Myocyte (in vitro differentiated cells): ENCODE data around the gene TRMT6. TPM values are rescaled to one million over a fixed set of nuclear protein-coding genes. Genes with fewer than 3 reads are reported as not detected.

Experiments
- DNase-seq: peaks from one replicate; pipeline ENCODE4 v3.0.0-alpha.2; 2012; ENCODE audit warnings: low read depth
- total RNA-seq: library from RNA; depleted of rRNA; stranded (reverse); fragments of >200 nt; gene quantifications from 2 replicates; pipeline ENCODE4 v1.2.3, GENCODE V29; 2014

Gene TRMT6
- total RNA-seq, 1 donor from 2014 or later: 12.5 TPM

DNA sequence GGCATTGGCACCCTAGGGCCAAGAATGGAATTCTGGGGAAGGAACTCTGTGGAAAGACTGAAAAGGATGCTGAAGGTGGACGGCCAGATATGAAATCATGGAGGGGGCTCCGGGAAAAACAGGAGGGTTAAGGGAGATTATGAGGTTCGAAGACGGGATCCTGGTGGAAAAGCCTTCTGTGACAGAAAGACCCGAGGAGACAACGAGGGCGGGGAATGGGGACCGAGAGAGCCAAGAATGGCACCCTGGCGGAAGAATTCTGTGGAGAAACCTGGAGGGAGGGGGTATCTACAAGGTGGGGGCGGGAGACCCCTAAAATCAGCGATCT, 426 bp downstream of the TRMT6 start:
- DNase-seq: no peak

DNA sequence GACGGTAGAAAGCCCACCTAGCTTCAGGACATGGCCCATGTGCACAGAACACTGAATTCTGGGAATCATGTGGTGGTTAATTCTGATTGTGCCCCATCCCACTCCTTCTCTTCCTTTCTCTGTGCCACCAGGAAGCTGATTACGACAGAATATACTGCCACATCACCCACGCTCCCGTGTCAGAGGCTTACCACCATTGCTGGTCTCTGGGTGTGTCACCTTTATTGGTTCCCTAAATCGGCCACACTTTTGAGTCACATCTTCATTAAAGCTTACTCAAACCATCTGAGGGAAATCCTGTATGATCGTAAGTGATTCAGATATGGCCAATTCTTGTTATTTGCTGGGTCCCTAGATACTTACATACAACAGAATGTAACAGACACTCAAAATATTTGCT, 3.1 kb downstream of the TRMT6 start:
- DNase-seq: no peak

DNA sequence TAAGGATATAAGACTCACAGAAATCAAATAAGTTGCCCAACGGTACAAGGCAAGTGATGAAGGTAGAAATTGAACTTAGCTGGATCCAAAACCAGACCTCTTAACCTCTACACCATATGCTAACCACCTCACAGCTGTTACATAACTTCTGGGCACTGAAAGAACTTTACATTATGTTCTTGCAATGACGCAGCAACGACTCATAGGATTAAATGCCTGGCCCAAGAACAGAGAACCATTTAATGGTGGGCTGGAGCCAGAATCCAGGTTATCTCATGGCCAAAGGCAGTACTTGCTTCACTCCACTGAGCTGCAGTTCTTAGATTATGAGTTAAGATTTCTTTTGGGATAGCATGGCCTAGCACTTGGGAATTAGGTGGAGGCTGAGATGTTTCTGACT, 4.4 kb downstream of the TRMT6 start:
- no peak for DNase-seq

DNA sequence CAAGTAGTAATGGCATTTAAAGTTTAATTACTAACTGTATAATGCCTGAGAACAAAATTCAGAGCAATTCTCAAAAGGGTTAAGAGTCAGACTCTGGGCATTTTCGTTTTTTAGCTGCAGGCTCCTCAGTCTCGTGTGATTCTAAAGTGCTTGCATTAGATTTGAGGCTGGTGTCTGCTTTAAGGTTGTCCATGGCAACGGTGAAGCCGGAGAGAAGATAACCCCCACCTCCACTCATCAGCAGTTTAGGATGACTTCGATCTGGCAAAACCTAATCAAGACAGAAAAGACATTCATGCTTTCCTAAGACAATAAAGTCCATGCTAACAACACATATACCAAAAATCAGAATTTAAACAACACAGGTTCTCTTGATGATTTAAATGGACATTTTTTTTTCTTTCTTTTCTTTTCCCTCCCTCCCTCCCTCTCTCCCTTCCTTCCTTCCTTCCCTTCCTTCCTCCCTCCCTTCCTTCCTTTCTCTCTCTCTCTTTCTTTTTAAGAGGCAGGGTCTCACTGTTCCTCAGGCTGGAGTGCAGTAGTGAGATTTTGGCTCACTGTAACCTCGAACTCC, 11.8 kb downstream of the TRMT6 start:
- DNase-seq: no peak

DNA sequence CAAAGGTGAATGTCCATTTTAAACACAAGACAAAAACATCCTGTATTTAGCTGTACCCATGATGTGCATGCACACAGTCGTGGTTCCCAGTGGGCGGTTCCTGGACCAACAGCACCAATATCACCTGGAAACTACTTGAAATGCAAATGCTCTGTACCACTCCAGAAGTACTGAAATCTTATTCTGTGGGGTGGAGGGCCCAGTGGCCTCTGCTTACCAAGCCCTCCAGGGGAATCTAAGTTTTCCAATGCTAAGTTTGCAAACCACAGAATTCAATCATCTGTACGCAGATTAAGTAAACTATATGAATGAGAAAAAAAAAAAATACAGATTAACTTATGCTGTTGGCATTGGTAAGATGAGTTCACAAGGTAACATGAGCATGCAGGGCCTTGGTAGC, 14.1 kb downstream of the TRMT6 start:
- DNase-seq: no peak

DNA sequence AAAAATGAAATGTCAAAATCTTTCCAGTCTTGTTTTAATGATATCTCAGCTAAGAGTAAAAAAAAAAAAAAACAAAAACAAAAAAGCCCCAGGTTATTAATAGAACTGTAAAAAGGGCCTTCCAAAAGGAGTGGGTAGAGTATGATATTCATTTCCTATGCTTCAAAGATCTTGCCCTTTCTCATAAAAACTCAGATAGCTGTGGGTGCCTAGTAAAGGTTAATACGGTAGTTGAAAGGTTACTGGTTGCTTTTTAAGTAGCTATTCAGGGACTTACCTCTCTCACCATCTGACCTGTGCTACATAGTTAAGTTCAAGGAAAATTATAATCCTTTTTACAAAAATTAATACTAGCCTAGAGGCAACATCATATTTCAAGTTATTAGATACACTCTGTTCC, 14.9 kb downstream of the TRMT6 start:
- DNase-seq: no peak

DNA sequence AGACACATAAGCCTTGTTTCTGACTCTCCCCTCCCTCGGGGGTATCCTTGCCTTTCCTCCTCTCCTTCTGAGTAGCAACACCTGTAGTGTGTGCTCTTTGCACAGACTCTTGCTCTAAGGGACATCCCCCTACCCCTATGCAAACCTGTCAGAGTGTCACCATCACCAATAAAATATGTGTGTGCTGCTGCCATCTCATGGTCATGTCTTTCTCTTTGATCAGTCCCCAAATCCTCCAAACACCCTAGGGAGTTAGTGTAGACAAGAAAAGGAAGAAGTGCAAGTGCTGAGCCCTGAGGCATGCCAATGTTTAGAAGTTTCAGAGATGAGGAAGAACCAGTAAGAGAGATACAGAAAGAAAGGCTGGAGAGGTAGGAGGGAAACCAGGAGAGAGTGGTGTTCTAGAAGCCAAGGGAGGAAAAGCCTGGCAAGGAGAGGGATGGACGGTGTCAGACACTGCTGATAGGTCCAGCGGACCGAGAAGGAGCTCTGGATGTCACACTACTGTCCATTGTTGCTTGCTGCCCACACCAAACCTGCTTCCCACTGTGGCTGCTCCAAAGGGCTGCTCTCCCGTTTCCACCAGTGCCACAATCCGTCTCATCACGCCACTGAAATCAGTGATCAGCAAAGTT, 16.4 kb downstream of the TRMT6 start:
- DNase-seq: peak; percentile 47

DNA sequence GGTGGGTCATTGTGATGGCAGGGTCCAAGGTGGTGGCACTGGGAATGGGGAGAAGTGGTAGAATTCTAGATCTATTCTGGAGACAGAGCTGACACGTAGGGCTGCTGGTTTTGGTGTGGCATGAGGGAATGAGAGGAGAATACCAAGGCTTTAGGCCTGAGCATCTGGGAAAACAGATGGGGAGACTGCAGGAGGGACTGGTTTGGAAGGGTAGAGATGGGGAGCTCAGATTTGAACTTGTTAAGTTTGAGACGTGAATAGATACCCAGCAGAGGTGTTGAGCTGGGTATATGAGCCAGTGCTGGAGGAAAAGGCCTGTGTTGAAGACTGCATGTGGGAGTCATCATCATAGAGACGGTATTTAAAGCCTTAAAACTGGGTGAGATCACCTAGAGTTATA, 17.5 kb downstream of the TRMT6 start:
- DNase-seq: no peak

DNA sequence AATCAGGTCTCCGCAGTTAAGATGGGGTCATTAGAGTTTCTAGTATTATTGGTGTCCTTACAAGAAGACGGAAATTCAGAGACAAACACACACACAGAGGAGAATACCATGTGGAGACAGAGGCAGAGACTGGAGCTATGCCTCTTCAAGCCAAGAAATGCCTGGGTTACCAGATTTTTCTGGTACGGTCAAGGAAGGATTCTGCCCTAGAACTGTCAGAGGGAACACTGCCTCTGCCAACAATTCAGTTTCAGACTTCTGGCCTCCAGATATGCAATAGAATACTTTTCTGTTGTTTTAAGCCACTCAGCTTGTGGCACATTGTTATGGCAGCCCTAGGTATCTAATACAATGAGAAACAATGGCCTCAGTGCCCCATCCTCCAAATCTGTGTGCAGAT, 18.9 kb downstream of the TRMT6 start:
- DNase-seq: no peak

DNA sequence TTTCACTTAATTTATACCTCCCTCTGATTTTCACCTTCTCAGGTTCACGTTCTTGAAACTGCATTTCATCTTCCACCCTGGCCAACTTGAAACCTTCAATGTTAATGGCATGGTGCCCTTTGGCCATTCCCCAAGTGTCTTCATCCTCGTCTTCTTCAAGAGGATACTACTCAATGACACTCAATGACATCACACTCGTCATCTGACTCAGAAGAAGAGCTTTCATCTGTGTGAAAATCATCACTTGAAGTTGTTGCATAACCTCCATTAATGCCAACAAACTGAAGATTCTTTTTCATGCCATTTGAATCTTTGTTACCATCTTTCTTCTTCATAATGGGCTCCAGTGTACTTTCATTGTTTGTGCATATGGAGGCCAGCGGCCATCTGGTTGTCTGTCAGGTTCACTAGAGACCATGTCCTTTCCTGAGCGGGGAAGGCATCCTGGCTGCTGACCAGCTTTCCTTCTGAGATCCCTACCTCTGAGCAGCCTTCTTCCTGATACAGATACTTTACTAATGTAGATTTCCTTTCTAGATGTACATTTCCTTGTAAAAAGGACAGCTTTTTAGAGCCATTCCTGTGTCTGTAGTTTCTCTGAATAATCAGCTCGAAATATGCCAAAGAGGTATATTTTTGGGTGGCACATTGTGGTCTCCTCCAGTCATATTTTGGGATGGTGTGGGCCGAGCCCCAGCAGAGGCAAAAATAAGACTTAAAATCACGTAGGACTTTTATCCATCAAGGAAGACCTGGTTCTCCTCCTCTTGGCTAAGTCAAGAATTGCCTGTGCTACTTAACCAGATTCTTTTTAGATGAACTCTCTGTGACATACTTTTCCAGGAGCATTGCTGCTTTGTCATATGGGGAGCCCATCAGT, 21.3 kb downstream of the TRMT6 start:
- DNase-seq: no peak

DNA sequence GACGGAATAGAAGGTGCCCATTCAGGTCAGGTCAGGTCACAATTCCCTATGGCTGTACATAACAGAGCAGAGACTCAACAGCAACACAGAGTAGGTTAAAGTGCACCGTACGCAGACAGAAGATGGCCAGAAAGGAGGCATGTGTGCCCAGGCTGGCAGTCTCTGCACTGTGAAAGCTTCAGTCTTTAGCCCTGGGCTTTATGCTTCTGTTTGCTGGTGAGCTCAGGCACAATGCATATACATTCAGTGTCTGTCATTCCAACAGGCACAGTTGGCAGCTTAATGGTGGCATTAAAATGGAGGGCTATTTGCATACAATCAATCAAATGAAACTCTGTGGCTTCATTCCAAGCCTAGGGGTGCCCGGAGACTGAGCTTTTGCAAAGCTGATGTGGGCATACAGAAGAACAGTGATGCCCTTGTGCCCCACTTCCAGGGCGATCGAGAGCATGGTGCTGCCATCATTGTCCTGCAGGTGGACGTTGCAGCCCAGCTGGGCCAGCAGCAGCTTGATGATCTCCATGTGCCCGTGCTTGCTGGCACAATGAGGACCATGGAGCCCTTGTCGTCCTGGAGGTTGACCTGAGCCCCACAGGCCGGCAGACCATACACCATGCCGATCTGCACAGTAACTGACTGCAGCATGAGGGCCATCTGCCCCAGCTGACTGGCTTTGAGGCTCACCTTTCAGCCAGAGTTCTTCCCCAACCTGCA, 22.4 kb downstream of the TRMT6 start:
- DNase-seq: no peak

DNA sequence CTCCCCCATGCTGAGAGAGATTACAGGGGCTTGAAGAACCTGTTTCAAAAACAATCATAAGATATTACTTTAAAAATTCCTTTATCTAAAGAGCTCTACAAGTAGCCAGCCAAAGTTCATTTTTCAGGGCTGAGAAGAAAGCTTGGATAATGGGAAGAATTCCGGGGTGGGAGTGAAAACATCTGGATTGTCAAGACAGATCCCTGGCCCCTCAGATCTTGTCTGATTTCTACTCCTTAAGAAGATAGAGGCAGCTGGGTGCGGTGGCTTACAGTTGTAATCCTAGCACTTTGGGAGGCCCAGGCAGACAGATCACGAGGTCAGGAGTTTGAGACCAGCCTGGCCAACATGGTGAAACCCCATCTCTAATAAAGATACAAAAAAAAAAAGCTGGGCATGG, 24.8 kb downstream of the TRMT6 start:
- DNase-seq: no peak

DNA sequence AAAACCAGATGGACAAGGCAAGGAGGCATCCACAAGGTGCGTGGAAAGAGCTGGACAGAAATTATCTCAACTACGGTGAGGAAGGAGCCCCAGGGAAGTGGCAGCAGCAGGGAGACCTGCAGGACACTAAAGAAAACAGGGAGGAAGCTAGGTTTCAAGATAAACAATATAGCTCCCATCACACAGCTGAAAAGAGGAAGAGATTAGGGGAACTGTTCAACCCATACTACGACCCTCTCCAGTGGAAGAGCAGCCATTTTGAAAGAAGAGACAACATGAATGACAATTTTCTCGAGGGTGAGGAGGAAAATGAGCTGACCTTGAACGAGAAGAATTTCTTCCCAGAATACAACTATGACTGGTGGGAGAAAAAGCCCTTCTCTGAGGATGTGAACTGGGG, 26.8 kb downstream of the TRMT6 start:
- no peak for DNase-seq

DNA sequence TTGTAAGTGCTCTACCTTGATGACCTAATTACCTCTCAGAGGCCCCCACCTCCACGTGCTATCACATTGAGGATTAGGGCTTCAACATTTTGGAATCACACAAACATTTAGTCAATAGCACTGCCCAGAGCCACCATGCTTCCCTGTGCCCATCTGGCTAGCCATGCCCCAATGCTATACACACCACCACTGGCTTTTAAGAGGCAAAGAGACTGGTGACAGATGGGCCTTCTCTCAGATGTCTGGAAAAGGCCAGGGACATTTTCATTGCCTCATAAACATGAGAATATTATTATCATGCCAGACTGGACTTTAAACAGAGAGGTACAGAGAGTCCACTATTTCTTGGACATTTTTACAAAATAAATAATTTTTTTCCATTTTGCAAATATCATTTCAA, 29.8 kb downstream of the TRMT6 start:
- no peak for DNase-seq

DNA sequence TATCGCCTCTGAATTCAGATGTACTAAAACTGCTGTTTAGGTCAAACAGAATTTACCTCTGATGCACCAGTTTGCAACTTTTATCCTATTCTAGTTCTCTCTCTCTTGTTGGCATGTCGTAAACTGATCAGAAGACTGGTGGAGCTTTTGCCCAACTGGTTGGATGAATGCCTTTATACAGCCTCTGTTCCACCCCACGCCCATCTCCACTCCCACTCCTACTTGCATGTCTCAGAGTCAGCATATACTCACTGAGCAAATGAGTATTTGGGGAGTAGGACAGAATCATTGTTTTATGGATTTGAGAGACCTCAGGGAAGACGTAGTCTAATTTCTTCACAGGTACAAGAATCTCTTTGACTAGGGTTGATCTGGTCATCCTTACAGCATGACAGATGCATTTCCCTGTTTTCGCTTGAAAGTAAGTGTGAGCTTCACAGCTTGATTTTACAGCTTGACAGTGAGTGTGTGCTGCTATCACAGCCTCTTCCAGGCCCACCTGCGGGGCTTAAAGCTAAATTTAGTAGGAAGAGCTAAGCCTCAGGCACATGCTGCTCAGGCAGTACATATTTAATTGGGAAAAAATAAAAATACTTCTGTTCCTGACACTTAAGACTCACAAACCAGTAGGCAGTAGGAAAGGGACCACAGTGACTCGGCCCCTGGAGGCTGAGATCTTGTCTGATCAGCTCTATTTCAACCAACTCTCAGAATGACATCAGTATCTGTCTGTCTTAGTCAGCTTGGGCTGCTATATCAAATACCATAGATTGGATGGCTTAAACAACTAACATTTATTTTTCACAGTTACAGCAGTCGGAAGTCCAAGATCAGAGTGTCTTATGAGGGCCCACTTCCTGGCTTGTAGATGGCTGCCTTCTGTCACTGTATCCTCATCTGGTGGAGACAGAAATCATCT, 30.4 kb downstream of the TRMT6 start:
- DNase-seq: no peak

DNA sequence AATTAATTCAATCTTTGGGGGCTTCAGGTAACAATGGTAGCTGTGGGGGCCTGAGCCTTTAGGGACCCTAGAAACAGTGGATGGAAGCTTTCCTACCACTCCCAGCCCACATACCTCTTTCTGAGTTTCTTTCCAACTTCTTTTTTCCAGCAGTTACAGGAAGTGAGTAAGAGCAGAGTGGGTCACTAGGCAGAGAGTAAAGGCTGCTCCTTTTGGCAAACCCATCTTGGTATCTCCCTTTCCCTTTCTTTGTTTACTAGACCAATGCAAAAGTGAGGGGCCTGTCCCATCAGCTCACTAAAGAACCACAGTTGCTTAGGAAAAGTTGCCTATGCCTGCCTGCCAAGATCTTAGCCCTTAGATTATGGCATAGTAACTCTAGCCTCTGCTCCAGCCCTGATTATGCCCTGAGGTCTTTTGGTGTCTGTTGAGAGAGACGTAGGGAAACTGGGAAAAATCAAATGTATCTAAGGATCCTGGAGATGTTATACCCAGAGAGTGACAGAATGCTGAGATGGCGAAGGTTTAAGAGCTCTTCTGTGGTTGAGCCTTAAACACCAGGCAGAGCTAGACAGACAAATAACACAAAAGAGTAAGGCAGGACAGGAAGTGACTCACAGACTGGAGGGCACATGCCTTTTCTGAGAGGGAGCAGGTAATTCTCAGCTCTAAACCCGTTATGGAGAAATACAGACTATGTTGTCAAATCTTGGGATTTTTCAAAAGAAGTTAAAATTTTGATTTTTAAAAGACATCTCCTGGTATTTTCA, 31.3 kb downstream of the TRMT6 start:
- DNase-seq: peak; percentile 16

DNA sequence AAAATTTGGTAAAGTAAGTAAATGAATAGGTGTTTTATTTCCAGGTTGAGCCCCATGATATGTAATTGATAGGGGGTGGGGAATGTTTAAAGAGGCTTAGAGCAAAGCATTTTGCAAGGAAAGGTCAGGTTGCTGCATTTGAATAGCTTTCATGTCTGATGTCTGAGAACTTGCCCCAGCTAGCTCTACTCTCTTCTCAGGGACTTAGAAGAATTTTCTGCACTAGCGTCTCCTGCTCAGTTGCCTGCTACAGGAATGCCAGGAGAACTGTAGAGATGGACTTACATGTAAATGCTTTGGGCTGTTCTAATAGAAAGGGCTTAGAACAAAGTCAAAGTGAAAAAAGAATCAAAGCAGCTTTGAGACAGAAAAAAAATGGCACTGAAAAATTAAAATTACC, 35.5 kb downstream of the TRMT6 start:
- DNase-seq: no peak

DNA sequence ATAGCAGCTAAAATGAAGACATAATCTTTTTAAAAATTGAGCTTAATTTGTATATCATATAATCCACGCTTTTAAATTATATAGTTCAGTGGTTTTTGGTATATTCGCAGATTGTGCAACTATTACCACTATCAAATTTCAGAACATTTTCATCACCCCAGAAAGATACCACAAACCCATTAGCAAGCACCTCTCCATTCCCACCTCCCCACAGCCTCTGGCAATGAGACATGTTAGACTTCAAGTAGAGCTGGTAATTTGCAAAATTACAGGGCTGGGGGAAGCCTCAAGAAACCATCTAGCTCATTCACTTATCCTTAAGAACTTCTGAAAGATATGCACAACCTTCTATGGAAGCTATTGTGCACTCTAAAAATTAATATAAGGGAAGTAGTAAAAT, 37.2 kb downstream of the TRMT6 start:
- no peak for DNase-seq

DNA sequence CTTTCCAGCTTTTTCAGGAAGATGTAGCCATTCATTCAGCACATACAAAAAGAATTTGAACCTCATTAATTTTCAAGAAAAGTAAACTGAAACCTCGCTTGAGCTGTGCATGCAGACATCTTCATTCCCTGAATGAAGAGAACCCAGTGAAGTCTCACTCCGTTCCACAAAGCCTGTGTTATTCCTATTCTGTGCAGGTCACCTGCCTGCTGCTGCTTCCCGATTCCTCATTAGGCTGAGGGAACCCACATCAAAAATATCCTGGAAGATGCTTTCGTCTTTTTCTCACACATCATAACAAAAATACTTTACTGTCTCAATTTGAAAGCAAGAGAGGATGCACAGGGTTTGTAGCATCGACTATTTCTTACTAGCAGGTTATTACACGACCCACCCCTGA, 40.1 kb downstream of the TRMT6 start:
- DNase-seq: no peak

DNA sequence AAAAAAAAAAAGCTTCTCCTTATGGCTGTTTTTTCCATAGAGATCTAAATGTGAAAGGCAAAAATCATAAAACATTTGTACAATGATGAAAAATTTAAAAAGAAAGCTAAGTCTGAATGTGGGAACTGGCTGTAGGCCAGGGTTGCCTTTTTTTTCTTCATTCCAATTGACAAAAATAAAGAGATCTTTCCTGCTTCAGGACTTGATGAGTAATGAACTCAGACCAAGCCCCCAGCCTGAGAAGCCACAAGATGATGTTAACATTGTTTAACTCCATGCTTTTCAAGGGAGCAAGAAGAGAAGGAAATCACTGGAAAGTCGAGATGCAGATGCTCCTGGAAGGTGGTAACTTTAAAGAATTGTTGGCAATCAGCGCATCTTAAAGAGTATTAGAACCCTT, 41.4 kb downstream of the TRMT6 start:
- no peak for DNase-seq
